ENCODE measurements around the gene TBKBP1.
"Not testable (repeated sequence)": the region's sequence is repeated elsewhere in the genome, so short reads cannot be mapped to it uniquely, and the experiment has no call there.

Gene TBKBP1

GRCh38 chr17:47678196-47678595 lies 15.8 kb upstream of the TBKBP1 start:
- DNase-seq: no peak

- no peak for DNase-seq
Observed at GRCh38 chr17:47682138-47682537, 11.8 kb upstream of the TBKBP1 start.

- DNase-seq: not testable (repeated sequence)
Observed at GRCh38 chr17:47682727-47683126, 11.2 kb upstream of the TBKBP1 start.

- DNase-seq: no peak
Observed at GRCh38 chr17:47684025-47684424, 9.9 kb upstream of the TBKBP1 start.

GRCh38 chr17:47684535-47685193 lies 9.3 kb upstream of the TBKBP1 start:
- no peak for DNase-seq

- no peak for DNase-seq
Observed at GRCh38 chr17:47685556-47686275, 8.2 kb upstream of the TBKBP1 start.

- DNase-seq: no peak
Observed at GRCh38 chr17:47686276-47686635, 7.7 kb upstream of the TBKBP1 start.

GRCh38 chr17:47686664-47687327 lies 7.2 kb upstream of the TBKBP1 start:
- no peak for DNase-seq

- no peak for DNase-seq
Observed at GRCh38 chr17:47687328-47687690, 6.7 kb upstream of the TBKBP1 start.

- DNase-seq: no peak
Observed at GRCh38 chr17:47687748-47688147, 6.2 kb upstream of the TBKBP1 start.

GRCh38 chr17:47690121-47690520 lies 3.8 kb upstream of the TBKBP1 start:
- DNase-seq: no peak

GRCh38 chr17:47692137-47692894 lies 1.6 kb upstream of the TBKBP1 start:
- no peak for DNase-seq

- no peak for DNase-seq
Observed at GRCh38 chr17:47692895-47693730, 848 bp upstream of the TBKBP1 start.

- DNase-seq: peak; percentile 87
Observed at GRCh38 chr17:47694581-47695428, 844 bp downstream of the TBKBP1 start.

- peak; percentile 94 for DNase-seq
Observed at GRCh38 chr17:47695429-47696376, 1.7 kb downstream of the TBKBP1 start.

GRCh38 chr17:47696717-47697642 lies 3.0 kb downstream of the TBKBP1 start:
- DNase-seq: no peak

GRCh38 chr17:47697906-47698711 lies 4.1 kb downstream of the TBKBP1 start:
- no peak for DNase-seq

Measured in GDM1 (cell line).